ENCODE measurements around the gene APOL3. TPM values are rescaled to one million over a fixed set of nuclear protein-coding genes. Genes with fewer than 3 reads are reported as not detected.

The APOL3 gene
- total RNA-seq, 4 donors from 2014 or later, result 39.5 to 273 (median 73.9) TPM

DNA sequence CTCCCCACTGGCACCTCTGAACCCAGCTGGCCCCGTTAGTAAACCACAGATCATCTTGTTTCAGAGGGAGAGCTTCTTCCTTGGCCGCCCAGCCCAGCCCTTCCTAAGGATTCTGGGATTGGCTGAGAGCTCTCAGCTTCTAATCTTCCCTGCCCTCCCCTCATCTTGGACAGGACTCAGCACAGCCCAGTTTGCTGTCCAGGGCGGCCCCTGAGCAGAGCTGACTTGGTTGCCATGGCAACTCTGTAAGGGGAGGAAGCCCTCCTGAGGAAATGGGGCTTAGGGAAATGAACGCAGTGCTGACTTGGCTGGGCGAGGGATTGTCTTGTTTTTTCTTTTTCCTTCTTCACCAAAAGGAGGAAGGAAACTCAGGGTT lies 36.5 kb upstream of the APOL3 start:
- DNase-seq (ENCODE audit: low spot score) (no peak), ATAC-seq (ENCODE audit: low FRiP score) (no peak)
- TF ChIP-seq CTCF (IDR thresholded peaks at IDR 0.05), result no peak

- ATAC-seq (ENCODE audit: low FRiP score), result no peak
- no peak for DNase-seq (ENCODE audit: low spot score)
- TF ChIP-seq CTCF (IDR thresholded peaks at IDR 0.05), result no peak
Measured at GRCh38 chr22:36196254-36197064, 35.9 kb upstream of the APOL3 start.

GRCh38 chr22:36194971-36195370 lies 34.4 kb upstream of the APOL3 start:
- TF ChIP-seq CTCF (IDR thresholded peaks at IDR 0.05), result no peak
- ATAC-seq (ENCODE audit: low FRiP score), result peak; percentile 73
- no peak for DNase-seq (ENCODE audit: low spot score)

DNA sequence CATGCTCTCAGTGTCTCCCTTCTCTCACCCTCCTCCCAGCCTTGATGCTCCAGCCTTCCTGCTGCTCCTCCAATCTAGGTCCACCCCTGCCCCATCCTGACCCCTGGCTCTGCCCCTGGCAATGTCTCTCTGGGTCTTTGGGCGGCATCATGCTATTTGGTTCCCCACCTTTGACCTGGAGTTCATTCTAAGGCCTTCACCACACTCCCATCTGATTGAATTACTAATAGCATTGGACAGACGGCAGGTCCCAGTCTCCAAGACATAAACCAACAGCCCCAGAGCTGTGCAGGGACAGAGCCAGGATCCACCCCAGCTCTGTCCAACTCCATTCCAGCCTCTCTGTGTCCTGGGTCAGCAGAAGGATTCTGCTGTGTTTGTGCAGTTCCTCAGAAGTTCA lies 33.8 kb upstream of the APOL3 start:
- TF ChIP-seq CTCF (IDR thresholded peaks at IDR 0.05), result no peak

GRCh38 chr22:36193577-36193976 lies 33.0 kb upstream of the APOL3 start:
- no peak for TF ChIP-seq CTCF (IDR thresholded peaks at IDR 0.05)
- DNase-seq (ENCODE audit: low spot score) (no peak), ATAC-seq (ENCODE audit: low FRiP score) (no peak)

More for the DNA sequence above, 33.8 kb upstream of the APOL3 start:
- DNase-seq (ENCODE audit: low spot score), result no peak
- ATAC-seq (ENCODE audit: low FRiP score), result no peak

- no peak for TF ChIP-seq CTCF (IDR thresholded peaks at IDR 0.05)
- DNase-seq (ENCODE audit: low spot score) (no peak), ATAC-seq (ENCODE audit: low FRiP score) (no peak)
Measured at GRCh38 chr22:36193171-36193570, 32.6 kb upstream of the APOL3 start.

GRCh38 chr22:36192542-36192941 lies 32.0 kb upstream of the APOL3 start:
- DNase-seq (ENCODE audit: low spot score), result no peak
- TF ChIP-seq CTCF (IDR thresholded peaks at IDR 0.05), result no peak
- ATAC-seq (ENCODE audit: low FRiP score), result no peak

Measured in omental fat pad (tissue), 4 donors.